Endometrial microvascular endothelial cells (primary cell): ENCODE measurements around the gene PCSK4. TPM values are rescaled to one million over a fixed set of nuclear protein-coding genes. Genes with fewer than 3 reads are reported as not detected.
"Not testable (repeated sequence)": the region's sequence is repeated elsewhere in the genome, so short reads cannot be mapped to it uniquely, and the experiment has no call there.

Experiments
- in situ Hi-C: cut with HindIII; loops from 2 replicates; pipeline ENCODE4 v1.10.0; 2017; ENCODE audit warnings: low sequenced_read_pairs, low pct_unique_long_range_greater_than_20kb; ENCODE audit errors: inconsistent ontology term
- total RNA-seq: library from RNA; depleted of rRNA; stranded (reverse); fragments of >200 nt; gene quantifications from one replicate; pipeline ENCODE4 v1.2.3, GENCODE V29; 2015; ENCODE audit errors: inconsistent ontology term

Gene PCSK4
- total RNA-seq, 1 donor from 2014 or later: not detected

- in situ Hi-C loops: no loop called here
Measured at GRCh38 chr19:1508507-1508856, 18.3 kb upstream of the PCSK4 start.

- in situ Hi-C loops: no loop called here
Measured at GRCh38 chr19:1507763-1508506, 17.8 kb upstream of the PCSK4 start.

DNA sequence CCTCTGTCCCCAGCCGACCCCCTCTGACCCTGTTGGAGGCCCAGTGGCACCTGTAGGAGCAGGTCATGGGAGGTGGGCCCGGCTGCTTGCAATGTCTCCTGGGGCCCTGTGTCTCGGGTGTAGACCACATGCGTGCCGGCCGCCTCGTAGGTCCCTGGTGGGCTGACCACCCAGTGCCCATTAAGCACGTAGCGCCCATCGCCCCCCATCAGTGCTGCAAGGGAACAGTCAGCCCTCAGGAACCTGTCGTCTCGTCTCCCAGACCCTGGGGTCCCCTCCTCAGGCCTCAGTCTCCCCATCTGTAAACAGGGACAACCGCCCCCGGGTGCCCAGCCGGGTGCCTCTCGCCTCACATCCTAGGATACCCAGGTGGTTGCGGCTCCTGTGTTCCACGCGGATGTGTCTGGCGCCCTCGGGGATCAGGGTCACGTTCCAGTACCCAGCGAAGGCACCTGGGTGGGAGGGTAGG is 17.1 kb upstream of the PCSK4 start:
- in situ Hi-C loops: no loop called here

GRCh38 chr19:1505991-1506881 is 16.1 kb upstream of the PCSK4 start:
- in situ Hi-C loops: no loop called here

GRCh38 chr19:1505012-1505411 is 14.9 kb upstream of the PCSK4 start:
- in situ Hi-C loops: no loop called here

- in situ Hi-C loops: no loop called here
Measured at GRCh38 chr19:1503925-1504773, 14.0 kb upstream of the PCSK4 start.

DNA sequence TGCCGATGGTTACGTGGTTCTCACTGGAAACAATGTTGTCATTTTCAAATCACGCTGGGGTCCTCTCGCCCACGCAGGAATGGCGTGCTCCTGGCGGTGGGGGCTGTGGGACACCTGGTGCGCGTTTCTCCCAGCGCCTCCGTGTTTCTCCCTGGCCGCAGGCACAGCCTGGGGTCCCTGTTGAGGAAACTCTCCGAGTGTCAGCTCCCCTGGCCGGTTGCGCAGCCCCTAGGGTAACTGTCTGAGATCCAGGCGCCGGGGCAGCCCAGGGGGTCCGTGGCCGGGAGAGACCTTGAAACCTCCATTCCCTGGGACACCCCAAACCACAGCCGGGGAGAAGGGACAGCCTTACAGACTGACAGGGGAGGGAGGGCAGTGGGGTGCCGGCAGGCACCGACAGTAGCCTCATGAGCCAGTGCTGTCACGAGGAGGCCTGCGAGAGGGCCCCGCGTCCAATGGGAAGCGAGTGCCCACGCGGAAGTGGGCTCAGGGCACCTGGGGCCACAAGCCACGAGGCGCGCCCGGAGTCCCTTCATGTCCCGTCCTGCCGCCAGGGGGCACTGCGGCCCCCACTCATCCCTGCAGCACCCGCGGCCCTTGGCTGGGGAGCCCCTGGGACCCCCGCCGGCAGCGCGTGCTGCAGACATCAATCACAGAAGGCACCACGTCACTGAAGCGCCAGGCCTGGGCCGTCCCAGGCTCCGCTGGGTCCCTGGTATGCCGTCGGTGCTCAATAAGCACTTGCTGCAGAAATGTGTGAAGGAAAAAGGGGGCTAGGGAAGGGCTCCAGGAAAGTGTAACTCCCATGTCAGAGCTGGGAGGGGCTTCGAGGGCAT is 13.2 kb upstream of the PCSK4 start:
- in situ Hi-C loops: no loop called here

DNA sequence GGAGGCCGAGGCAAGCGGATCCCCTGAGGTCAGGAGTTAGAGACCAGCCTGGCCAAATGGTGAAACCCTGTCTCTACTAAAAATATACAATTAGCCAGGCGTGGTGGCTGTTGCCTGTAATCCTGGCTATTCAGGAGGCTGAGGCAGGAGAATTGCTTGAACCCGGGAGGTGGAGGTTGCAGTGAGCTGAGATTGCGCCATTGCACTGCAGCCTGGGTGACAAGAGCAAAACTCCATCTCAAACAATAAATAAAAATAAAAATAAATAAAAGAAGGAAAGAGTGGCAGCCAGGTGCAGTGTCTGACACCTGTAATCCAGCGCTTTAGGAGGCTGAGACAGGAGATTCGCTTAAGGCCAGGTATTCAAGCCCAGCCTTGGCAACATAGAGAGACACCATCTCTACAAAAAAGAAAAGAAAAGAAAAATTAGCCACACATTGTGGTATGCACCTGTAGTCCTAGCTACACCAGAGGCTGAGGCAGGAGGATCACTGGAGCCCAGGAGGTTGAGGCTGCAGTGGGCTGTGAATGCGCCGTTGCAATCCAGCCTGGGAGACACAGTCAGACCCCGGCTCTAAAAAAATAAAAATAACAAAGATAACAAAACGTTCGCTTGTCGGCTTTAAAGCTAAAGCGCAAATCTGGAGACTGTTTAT is 12.4 kb upstream of the PCSK4 start:
- in situ Hi-C loops: no loop called here

- in situ Hi-C loops: no loop called here
Measured at GRCh38 chr19:1501200-1501595, 11.0 kb upstream of the PCSK4 start.

DNA sequence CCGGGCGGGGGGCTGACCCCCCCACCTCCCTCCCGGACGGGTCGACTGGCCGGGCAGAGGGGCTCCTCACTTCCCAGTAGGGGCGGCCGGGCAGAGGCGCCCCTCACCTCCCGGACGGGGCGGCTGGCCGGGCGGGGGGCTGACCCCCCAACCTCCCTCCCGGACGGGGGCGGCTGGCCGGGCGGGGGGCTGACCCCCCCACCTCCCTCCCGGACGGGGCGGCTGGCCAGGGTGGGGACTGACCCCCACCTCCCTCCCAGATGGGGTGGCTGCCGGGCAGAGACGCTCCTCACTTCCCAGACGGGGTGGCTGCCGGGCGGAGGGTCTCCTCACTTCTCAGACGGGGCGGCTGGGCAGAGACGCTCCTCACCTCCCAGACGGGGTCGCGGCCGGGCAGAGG is 9.1 kb upstream of the PCSK4 start:
- in situ Hi-C loops: not testable (repeated sequence)

GRCh38 chr19:1497578-1498235 is 7.6 kb upstream of the PCSK4 start:
- in situ Hi-C loops: no loop called here

GRCh38 chr19:1496714-1497577 is 6.8 kb upstream of the PCSK4 start:
- in situ Hi-C loops: no loop called here

GRCh38 chr19:1495799-1496713 is 5.9 kb upstream of the PCSK4 start:
- in situ Hi-C loops: no loop called here

DNA sequence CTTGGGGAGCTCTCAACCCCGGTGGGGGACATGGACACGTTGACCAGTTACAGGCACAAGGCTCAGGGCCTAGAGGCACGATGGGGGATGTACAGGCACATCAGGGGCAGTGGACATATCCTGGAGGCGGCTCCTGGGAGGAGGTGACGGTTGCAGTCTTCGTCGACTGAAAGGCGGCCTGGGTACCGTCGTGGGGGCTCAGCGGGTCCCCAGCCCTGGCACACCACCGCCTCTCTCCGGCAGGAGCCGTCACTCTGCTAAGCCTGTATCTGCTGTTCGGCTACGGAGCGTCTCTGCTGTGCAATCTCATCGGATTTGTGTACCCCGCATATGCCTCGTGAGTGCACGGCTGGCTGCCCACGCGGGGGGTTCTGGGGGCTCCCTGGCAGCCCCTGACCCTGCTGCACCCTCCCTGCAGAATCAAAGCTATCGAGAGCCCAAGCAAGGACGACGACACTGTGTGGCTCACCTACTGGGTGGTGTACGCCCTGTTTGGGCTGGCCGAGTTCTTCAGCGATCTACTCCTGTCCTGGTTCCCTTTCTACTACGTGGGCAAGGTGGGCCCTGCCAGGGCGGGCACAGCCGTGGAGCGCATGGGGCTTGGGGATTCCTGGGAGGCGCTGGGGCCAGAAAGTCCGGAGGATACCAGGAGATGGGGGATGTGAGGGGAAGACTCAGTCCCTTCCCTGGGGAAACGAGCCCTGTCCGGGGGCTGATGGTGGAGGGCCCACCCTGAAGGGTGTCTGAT is 5.1 kb upstream of the PCSK4 start:
- in situ Hi-C loops: no loop called here
